Cardiac muscle cell (in vitro differentiated cells and primary cell): ENCODE data around the gene KLHL3. TPM values are rescaled to one million over a fixed set of nuclear protein-coding genes. Genes with fewer than 3 reads are reported as not detected.

ENCODE experiments used
- DNase-seq, 2 donors: peaks; one replicate each; pipeline versions ENCODE4 v3.0.0 to v3.0.0-alpha.2; 2010 to 2017; ENCODE audit warnings: low read depth in 1 of 2, low spot score in 1 of 2
- H3K27ac ChIP-seq: fragments of 200-600 bp; sonication (generic); 2 replicates; pipeline ENCODE4 v1.5.1; 2016
- H3K27me3 ChIP-seq: fragments of 200-600 bp; sonication (generic); 2 replicates; pipeline ENCODE4 v1.6.0; 2016; ENCODE audit warnings: control low read depth
- H3K36me3 ChIP-seq: fragments of 200-600 bp; sonication (generic); 2 replicates; pipeline ENCODE4 v1.5.1; 2016; ENCODE audit warnings: control low read depth
- H3K4me1 ChIP-seq: fragments of 200-600 bp; sonication (generic); 2 replicates; pipeline ENCODE4 v1.8.1; 2017; ENCODE audit warnings: low read depth, mild to moderate bottlenecking, mixed run types
- H3K4me3 ChIP-seq: fragments of 200-600 bp; sonication (generic); 2 replicates; pipeline ENCODE4 v1.5.1; 2016; ENCODE audit warnings: mild to moderate bottlenecking
- H3K9me3 ChIP-seq: fragments of 200-600 bp; sonication (generic); 2 replicates; pipeline ENCODE4 v1.5.1; 2017; ENCODE audit warnings: low read depth, mild to moderate bottlenecking, control low read depth
- polyA plus RNA-seq: library from polyadenylated mRNA; unstranded; fragments of >200 nt; fragmentation: Nextera tagmentation; extraction: Ambion mirVana; gene quantifications from 2 replicates; pipeline ENCODE4 v1.2.1, GENCODE V29; 2016
- total RNA-seq: library from RNA; depleted of rRNA; stranded (reverse); fragments of >200 nt; gene quantifications from 2 replicates; pipeline ENCODE4 v1.2.3, GENCODE V29; 2016
- TF ChIP-seq, protein P1 (sequence below): IDR thresholded peaks from 2 replicates; pipeline ENCODE4 v1.5.1; 2012; ENCODE audit warnings: low read depth, mild to moderate bottlenecking, low read length

KLHL3 gene
- total and polyA plus RNA-seq, 2 experiments from 2014 or later = 11.4 to 16.8 TPM

DNA sequence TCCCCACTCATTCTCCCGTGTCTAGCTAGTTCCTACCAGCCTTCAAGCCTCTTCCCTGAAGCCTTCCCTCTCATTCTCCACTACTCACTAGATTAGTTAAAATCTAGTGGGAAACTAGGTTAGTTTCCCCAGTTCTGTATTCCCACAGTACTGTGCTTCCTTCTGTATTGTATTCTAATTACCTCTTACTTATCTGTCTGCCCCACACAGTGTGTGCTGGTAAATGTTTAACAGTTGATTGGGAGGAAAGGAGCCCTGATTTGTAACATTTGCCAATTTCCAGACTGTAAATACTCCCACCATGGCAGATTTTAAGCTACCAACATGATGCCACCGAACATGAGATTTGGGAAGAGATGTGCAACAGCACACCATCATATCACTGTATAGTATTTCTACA lies 8.3 kb downstream of the KLHL3 start:
- TF ChIP-seq, protein P1, sequence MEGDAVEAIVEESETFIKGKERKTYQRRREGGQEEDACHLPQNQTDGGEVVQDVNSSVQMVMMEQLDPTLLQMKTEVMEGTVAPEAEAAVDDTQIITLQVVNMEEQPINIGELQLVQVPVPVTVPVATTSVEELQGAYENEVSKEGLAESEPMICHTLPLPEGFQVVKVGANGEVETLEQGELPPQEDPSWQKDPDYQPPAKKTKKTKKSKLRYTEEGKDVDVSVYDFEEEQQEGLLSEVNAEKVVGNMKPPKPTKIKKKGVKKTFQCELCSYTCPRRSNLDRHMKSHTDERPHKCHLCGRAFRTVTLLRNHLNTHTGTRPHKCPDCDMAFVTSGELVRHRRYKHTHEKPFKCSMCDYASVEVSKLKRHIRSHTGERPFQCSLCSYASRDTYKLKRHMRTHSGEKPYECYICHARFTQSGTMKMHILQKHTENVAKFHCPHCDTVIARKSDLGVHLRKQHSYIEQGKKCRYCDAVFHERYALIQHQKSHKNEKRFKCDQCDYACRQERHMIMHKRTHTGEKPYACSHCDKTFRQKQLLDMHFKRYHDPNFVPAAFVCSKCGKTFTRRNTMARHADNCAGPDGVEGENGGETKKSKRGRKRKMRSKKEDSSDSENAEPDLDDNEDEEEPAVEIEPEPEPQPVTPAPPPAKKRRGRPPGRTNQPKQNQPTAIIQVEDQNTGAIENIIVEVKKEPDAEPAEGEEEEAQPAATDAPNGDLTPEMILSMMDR = no peak
- DNase-seq = no peak
- H3K36me3 ChIP-seq = no peaks in the 10 kb centered on the region
- no peak overlapping the region for H3K27ac ChIP-seq
- no peak overlapping the region for H3K4me3 ChIP-seq
- H3K27me3 ChIP-seq = no peaks in the 10 kb centered on the region
- no peaks in the 10 kb centered on the region for H3K4me1 ChIP-seq
- H3K9me3 ChIP-seq = no peaks in the 10 kb centered on the region

DNA sequence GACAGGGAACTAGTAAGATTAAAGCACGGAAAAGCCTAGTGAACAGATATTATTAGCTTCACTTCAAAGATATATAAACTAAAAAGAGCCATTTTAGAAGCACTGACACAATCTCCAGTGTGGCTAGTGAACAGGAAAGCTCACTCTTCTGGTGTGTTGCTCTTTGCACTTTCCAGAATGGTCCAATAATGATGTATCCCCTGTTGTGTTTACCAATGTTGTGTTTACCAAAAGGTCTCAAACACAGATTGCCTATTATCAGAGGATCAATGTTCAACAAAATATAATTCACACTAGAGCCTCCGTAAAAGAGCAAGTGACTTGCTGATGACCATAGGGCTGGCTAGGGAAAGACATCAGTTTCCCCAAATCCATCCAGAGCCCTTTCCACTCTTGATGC lies 11.6 kb downstream of the KLHL3 start:
- TF ChIP-seq, protein P1 = no peak
- DNase-seq = no peak
- Histone ChIP-seq H3K4me1 (no peaks in the 10 kb centered on the region), H3K36me3 (no peaks in the 10 kb centered on the region), H3K9me3 (no peaks in the 10 kb centered on the region), H3K27me3 (no peaks in the 10 kb centered on the region), H3K27ac (no peak overlapping the region), H3K4me3 (no peak overlapping the region)

DNA sequence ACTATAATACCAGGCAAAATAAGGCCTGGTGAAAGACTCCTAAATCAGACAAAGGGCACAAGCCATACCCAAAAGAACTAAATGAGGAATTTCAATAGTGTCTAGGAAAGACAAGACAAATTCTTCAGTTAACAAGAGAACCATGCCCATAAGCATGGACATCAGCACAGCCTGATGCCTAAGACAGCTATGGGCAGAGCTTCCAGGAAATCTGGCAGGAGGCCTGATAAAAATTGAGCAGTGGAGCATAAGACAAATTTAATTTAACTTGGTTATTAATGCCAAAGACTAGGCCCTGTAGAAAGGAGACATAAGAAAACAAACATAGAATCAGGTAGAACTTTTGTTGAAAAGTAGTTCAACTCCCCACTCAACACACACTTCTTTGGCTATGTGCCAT lies 17.3 kb downstream of the KLHL3 start:
- no peaks in the 10 kb centered on the region for H3K36me3 ChIP-seq
- DNase-seq = no peak
- H3K27me3 ChIP-seq = no peaks in the 10 kb centered on the region
- H3K4me1 ChIP-seq = no peaks in the 10 kb centered on the region
- no peak overlapping the region for H3K4me3 ChIP-seq
- H3K27ac ChIP-seq = no peak overlapping the region
- TF ChIP-seq, protein P1 = no peak
- no peaks in the 10 kb centered on the region for H3K9me3 ChIP-seq

DNA sequence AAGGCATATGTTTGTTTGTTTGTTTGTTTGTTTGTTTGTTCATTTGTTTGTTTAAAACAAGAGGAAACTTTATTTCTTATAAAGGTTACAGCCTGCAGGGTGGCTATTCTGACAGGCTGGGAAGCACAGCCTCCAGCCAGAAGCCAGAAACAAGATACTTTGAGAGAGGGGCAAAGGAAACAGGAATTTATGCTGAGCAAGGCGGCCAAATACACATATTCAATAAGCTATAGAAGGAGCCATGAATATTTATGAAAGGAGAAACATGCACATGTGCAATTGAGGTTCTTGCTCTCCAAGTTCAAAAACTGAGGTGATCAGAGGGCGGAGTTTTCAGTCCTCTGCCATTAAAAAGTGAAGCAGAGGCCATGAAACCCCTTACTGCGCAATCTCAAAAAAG lies 19.6 kb downstream of the KLHL3 start:
- Histone ChIP-seq H3K4me3 (no peak overlapping the region), H3K9me3 (no peaks in the 10 kb centered on the region), H3K36me3 (no peaks in the 10 kb centered on the region), H3K27me3 (no peaks in the 10 kb centered on the region), H3K4me1 (no peaks in the 10 kb centered on the region), H3K27ac (no peak overlapping the region)
- TF ChIP-seq, protein P1 = no peak
- DNase-seq = no peak

DNA sequence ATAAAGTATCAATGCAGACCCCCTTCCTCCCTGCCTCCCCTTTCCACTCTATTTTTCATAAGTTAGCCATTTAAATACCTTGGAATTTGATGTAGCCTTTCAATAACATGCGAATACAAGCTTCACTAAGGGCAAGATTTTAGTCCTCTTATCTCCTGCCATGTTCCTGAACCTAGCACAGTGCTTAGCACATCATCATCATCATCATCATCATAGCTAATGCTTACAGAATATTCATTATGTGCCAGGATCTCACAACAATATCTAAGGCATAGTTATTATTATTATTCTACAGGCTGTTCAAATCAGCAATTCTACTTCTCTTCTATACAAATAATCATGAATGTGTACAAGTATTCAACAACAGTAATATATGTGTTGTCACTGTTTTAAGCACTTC lies 20.4 kb downstream of the KLHL3 start:
- TF ChIP-seq, protein P1 = no peak
- Histone ChIP-seq H3K36me3 (no peaks in the 10 kb centered on the region), H3K4me3 (no peak overlapping the region), H3K4me1 (no peaks in the 10 kb centered on the region), H3K27ac (no peak overlapping the region), H3K9me3 (no peaks in the 10 kb centered on the region), H3K27me3 (no peaks in the 10 kb centered on the region)
- DNase-seq = no peak

DNA sequence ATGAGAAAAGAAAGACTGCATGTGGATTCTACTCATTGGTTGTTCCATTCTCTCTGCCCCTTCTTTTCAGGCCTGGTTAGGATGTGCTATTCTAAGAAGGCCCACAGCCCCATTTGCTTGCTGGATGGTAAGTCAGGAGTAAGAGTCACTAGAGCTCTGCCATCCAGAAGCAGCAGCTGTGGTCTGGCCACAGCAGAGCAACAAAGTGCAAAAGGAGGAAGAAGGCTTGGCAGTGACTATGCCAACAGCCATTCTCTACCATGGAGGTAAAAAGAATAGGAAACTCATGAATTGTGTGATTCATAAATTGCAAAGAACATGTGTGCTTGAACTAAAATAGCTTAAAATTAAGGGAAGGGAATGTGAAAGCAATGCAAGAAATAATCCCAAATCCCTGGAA lies 20.9 kb downstream of the KLHL3 start:
- TF ChIP-seq, protein P1 = no peak
- no peaks in the 10 kb centered on the region for H3K27me3 ChIP-seq
- no peaks in the 10 kb centered on the region for H3K4me1 ChIP-seq
- H3K4me3 ChIP-seq = no peak overlapping the region
- H3K27ac ChIP-seq = no peak overlapping the region
- DNase-seq = no peak
- H3K9me3 ChIP-seq = no peaks in the 10 kb centered on the region
- no peaks in the 10 kb centered on the region for H3K36me3 ChIP-seq
